Caki2 (cell line): ENCODE results near the gene PLPP7. TPM values are rescaled to one million over a fixed set of nuclear protein-coding genes. Genes with fewer than 3 reads are reported as not detected.
"Not testable (repeated sequence)": the region's sequence is repeated elsewhere in the genome, so short reads cannot be mapped to it uniquely, and the experiment has no call there.

Experiments
- DNase-seq: peaks from one replicate; pipeline ENCODE4 v3.0.0-alpha.2; 2015; ENCODE audit warnings: low read depth
- in situ Hi-C: cut with HindIII; loops from 2 replicates; pipeline ENCODE4 v1.10.0; 2016; ENCODE audit warnings: low sequenced_read_pairs, low pct_unique_long_range_greater_than_20kb, mixed read lengths
- total RNA-seq: library from RNA; depleted of rRNA; stranded (reverse); fragments of >200 nt; shearing (Covaris generic); gene quantifications from 2 replicates; pipeline ENCODE4 v1.2.3, GENCODE V29; 2014; ENCODE audit warnings: low replicate concordance

The PLPP7 gene
- total RNA-seq, 1 experiment from 2014 or later = not detected

DNA sequence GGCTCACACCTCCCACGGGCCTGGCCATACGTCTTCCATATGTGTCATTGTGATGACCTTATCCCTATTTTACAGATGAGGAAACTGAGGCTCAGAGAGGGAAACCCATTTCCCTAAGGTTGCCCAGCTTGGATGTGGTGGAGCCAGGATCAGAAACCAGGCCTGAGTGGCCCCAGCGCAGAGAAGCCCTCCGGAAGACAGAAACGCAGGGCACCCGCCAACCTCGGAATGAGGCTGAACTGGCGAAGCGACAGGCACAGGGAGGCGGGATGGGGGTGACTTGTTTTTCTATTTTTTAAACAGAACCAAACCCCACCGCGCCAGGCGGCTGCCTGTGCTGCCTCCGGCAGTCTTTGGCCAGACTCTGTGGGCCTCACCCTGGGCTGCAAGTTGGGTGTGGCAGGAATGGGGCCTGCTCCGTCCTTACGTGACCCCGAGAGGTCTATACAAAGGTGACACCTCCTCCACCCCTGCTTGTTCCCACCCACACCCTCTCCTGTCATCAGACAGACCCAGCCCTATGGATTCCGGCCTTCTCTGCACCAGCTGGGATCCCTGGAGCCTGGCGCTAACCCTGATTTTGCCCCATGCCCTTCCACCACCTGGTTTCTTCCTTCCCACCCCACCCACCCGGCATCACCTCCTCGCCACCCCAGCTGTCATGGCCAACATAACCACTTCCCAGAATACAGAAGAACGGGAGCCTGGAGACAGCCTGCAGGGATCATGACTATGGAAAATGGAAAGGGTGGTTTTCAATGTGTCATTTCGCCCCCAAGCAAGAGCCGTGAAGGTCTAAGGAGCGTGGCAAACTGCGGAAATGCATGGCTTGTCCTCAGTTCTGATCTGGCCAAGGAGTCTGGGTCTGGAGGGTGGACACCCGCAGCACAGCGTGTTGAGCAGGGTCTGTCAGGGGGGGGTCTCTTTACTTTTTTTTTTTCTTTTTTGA lies 23.6 kb downstream of the PLPP7 start:
- no peak for DNase-seq
- in situ Hi-C loops = no loop called here

DNA sequence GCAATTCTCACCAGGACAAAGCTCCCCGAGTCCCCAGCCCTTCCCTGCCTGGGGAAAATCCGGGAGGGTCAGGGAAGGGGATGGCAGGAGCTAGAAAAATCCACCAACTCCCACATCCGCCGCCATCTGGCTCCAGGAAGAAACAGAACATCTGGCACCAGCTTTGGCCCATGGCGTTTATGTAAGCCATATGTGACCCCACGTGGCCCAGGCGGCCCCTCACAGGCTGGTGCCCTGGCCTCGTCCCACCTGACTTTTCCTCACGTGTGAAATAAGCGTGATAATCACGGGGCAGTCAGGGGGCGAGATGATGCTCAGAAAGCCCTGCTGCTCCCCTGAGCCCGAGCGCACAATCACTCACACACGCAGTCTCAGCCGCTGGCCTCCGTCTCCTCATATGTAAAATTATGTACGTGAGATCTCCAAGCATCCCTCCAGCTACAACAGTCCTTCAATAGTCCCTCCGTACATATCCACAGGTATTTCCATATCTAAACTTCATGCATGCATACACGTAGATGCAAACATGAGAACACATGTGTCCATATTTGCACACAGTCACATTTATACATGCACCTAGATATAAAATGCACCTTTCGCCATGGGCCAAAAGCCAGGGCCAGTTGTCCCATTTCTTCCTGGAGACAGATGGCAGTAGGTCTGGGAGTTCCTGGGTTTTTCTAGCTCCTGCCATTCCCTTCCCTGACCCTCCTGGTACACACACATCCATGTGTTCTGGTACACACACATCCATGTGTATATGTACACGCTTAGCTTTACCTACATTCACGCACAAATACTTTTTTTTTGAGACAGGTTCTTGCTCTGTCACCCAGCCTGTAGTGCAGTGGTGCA lies 28.9 kb downstream of the PLPP7 start:
- in situ Hi-C loops = no loop called here
- DNase-seq = no peak

DNA sequence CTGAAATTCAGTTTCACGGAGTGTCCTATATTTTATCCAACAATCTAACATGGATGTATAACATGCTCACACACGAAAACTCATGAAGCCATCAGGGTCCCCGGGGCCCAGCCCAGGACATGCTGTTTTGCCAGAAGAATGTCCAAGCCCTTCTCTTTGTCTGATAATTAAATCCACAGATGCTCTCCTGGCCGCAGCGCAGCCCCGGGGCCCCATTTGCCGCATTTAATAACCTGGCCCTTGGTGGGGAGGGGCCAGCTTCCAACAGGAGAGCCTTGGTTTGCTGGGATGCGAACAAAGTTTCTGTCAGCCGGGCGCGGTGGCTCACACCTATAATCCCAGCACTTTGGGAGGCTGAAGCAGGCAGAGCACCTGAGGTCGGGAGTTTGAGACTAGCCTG lies 30.0 kb downstream of the PLPP7 start:
- no peak for DNase-seq
- in situ Hi-C loops = no loop called here

DNA sequence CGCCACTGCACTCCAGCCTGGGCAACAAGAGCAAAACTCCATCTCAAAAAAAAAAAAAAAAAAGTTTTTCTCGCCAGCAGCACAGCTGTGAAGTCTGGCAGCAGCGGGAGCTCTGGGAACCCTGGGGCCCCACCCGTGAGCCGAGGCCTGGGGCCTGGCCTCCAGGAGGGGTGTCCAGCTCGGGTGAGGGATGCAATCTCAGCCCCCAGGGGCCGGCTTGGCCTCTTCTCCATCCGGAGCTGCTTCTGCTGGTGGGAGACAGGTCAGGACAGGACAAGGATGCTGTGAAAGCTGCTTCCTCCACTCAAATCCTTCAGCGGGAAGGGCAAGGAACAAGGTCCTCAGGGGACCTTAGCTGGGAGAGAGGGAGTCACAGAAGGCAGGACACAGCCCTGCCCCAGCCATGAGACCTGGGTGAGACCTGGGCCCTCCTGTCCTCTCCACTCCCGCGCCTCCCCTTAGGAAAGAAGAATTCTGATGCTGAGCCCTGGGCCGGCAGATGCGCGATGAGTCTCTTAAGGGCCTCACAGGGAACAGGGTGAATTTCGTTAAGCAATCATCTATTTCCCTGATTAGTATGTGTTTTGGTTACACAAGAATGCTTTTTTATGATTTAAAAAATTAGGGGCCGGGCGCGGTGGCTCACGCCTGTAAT lies 30.6 kb downstream of the PLPP7 start:
- in situ Hi-C loops = no loop called here
- no peak for DNase-seq

DNA sequence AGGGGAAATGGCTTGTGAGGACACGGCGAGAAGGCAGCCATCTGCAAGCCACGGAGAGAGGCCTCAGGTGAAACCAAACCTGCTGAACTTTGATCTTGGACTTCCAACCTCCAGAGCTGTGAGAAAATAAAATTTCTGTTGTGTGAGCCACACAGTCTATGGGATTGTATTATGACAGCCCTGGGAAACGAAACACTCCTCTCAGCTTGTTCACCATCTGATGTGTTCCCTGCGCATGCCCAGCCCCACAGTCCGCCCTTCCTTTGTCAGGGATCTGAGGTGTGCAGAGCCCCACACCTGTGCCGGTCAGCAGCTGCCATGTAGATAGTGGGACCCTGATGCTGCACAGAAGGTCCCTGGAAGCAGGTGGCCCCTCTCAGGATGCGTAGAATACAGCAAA lies 34.1 kb downstream of the PLPP7 start:
- in situ Hi-C loops = no loop called here
- no peak for DNase-seq

DNA sequence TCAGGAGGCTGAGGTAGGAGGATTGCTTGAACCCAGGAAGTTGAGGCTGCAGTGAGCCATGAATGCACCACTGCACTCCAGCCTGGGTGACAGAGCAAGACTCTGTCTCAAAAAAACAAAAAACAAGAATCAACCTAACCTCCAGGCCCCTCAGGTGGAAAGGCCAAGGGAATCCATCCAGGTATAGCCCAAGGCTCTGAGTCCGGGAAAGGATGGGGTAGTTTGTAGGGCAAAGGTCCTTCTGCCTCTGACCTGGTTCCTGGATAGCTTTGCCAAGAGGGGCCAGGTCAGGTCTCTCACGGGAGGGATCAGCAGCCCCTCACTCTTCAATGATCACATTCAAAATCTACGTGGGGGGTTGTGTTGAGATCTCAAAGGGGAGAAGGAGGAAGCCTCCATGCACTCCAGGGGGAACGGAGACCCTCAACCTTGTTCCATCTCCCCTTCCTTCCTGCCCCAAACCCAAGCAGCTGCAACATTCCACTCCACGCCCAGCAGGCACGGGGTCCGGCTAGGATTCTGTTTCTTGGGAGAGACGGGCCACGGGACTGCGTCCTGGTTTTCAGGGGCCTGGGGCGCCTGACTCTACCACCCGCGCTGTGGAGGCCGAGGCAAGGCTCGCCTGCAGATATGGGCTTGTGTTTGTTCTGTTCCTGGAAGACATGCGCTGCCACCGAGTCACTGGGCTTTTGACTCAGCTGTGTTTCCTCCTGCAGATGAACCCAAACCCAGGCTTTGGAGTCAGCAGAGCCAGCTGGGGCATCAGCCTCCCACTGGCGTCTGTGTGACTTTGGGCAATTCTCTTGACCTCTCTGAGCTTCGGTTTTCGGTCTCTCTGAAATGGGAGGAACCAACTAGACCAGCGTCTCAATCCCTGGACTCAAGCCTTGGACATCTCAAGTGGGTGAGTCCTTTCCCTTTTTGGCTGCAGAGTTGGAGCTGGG lies 35.5 kb downstream of the PLPP7 start:
- no peak for DNase-seq
- in situ Hi-C loops = no loop called here

DNA sequence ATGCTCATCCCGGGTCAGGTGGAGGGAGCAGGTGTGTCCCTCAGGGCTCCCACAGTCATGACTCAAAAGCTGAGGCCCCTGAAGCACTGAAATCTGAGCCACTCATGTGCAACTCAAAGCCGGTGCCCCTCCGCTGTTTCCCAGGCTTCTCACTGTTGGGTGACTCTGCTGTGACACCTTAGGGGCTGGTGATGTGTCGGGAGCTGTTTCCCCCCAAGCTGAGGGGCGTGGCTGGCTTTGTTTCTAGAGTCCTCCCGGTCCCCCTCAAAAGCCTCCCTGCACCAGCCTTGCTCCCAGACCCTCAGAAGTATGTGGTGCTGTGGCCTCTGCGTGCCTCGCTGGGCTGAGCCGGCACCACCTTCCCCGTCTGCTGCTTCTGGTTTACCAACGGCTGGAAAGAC lies 39.7 kb downstream of the PLPP7 start:
- DNase-seq = no peak
- in situ Hi-C loops = no loop called here

DNA sequence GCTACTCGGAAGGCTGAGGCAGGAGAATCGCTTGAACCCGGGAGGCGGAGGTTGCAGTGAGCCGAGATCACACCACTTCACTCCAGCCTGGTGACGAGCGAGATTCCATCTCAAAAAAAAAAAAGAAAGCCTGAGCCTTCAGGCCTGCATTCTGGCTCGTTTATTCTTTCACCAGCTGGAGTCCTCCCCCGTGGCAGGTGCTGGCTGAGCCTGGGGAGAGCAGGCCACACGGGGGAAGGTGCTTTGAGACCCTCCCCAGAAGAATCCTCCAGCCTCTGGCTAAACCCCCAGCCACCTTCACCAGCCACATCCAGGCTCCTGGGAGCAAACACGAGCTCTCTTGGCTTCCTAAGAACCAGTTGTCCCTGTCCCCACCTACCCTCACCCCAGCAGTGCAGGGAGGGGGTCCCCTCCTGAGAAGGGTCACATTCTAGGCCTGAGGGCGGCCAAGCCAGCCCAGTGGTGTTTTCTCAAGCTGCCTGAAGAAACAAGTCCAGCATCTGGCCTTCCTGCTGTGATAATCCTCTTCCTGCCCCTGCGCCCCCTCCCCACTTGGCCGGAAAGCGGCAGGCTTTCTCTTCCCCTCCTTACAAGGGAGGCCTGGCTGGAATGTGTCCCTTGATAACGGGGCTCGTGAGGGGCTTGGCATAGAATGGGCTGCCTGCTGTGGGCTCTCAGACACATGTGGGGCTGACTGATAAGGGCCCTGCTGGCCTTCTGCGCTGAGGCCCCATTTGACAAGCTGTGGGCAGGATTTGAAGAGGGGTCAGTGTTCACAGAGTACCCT lies 41.5 kb downstream of the PLPP7 start:
- in situ Hi-C loops = no loop called here
- no peak for DNase-seq

DNA sequence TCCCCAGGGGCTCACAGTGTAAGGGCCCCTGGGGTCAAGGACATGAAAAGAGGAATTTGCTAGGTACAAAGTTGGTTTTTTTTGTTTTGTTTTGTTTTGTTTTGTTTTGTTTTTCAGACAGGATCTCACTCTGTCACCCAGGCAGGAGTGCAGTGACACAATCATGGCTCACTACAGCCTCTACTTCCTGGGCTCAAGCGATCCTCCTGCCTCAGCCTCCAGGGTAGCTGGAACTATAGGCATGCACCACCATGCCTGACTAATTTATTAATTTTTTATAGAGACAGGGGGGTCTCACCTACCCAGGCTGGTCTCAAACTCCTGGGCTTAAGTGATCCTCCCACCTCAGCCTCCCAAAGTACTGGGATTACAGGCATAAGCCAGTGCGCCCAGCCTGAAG lies 42.5 kb downstream of the PLPP7 start:
- DNase-seq, in situ Hi-C loops: not testable (repeated sequence)

DNA sequence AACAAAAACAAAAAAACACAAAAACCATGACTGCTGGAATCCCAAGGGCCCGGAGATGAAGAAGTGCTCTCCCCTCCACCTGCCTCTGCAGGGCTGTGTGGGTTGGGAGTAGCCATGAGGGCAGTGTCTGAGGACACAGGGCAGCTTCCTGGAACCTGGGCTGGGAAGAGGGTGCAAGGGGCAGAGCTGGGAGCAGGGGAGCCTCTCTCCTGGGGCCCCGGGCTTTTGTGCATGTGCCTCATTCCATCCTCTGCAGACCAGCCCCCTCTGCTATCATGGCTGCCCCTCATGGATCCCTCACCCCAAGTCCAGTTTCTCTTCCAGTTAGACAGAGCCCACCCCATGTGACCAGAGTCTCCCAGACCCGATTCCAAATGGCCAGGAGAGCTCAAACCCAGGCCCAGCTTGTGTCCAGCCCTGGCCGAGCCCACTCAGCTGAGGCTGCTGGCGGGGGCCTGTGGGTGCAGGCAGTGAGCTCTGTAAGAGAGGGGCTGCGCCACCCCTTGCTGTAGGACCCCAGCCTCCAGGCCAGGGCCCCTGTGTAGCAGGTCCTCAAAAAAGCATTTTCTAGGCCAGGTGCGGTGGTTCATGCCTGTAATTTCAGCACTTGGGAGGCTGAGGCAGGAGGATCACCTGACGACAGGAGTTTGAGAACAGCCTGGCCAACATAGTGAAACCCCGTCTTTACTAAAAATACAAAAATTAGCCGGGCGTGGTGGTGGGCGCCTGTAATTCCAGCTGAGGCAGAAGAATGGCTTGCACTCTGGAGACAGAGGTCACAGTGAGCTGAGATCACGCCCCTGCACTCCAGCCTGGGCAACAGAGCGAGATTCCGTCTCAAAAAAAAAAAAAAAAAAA lies 44.5 kb downstream of the PLPP7 start:
- no peak for DNase-seq
- in situ Hi-C loops = no loop called here

DNA sequence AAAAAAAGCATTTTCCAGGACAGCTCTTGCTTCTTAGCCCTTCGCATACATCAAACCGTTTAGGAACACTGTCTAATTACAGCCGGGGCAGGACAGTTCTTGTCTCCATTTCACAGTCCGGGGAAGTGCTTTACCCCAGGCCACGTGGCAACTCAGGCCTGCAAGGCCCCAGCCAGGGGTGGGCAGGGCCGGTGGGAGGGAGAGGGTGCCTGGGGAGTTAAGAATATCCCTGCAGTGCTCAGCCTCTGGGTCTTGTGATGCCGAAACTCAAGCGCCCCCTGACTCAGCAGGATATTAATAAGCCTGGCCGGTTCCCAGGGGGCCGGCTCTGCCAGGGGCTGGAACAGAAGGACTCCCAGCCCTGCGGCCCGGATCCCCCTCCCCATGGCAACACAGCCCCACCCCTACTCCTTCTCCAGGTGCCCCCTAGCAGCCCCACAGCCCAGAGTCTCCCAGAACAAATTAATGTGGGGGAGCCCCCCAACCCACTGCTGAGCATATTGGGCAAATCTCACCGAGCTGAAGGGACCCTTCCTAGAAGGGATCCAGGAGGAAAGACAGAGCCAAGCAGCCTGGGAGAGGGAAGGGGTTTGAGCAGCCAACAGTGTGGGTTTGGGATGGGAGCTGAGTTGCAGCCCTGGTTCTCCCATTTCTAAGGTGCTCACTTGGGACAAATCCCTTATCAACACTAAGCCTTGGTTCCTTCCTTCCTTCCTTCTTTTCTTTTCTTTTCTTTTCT lies 45.3 kb downstream of the PLPP7 start:
- in situ Hi-C loops = no loop called here
- DNase-seq = no peak

DNA sequence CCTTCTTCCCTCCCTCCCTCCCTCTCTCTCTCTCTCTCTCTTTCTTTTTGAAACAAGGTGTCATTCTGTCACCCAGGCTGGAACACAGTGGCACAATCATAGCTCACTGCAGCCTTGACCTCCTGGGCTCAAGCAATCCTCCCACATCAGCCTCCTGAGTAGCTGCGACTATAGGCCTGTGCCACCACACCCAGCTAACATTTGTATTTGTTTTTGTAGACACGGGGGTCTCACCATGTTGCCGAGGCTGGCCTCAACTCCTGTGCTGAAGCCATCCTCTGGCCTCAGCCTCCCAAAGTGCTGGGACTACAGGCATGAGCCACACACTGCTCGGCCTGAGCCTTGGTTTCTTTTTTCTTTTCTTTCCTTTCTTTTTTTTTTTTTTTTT lies 45.8 kb downstream of the PLPP7 start:
- in situ Hi-C loops = no loop called here

DNA sequence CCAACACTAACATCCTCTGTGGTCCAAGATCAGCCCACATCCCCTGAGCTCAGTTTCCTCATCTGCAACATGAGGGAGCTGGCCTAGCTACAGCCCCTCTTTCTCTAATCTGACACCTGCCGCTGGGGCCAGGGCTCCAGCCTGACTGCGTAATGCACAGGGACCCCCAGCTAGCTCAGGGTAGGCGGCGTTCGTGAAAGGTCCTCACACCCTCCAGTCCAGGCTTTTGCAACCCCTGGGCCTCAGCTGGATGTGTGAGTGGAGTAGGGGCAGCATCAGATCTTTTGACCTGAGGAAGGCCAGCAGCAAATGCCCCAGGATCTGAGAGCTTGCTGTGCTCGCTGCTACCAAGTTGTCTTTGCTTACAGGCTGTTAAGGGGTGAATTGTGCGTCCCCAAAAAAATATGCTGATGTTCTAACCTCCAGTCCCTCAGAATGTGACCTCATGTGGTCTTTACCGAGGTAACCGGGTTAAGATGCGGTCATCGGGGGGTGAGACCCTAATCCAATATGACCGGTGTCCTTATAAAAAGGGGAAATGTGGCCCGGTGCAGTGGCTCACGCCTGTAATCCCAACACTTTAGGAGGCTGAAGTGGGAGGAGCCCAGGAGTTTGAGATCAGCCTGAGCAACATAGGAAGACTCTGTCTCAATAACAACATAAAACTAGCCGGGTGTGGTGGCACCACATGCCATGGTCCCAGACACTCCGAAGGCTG lies 47.8 kb downstream of the PLPP7 start:
- in situ Hi-C loops = no loop called here
- no peak for DNase-seq

More for the DNA sequence above, 45.8 kb downstream of the PLPP7 start:
- DNase-seq = no peak

DNA sequence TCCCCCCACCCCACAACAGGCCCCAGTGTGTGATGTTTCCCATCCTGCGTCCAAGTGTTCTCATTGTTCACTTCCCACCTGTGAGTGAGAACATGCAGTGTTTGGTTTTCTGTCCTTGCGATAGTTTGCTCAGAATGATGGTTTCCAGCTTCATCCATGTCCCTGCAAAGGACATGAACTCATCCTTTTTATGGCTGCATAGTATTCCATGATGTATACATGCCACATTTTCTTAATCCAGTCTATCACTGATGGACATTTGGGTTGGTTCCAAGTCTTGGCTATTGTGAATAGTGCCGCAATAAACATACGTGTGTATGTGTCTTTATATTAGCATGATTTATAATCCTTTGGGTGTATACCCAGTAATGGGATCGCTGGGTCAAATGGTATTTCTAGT lies 49.7 kb downstream of the PLPP7 start:
- DNase-seq, in situ Hi-C loops: not testable (repeated sequence)

DNA sequence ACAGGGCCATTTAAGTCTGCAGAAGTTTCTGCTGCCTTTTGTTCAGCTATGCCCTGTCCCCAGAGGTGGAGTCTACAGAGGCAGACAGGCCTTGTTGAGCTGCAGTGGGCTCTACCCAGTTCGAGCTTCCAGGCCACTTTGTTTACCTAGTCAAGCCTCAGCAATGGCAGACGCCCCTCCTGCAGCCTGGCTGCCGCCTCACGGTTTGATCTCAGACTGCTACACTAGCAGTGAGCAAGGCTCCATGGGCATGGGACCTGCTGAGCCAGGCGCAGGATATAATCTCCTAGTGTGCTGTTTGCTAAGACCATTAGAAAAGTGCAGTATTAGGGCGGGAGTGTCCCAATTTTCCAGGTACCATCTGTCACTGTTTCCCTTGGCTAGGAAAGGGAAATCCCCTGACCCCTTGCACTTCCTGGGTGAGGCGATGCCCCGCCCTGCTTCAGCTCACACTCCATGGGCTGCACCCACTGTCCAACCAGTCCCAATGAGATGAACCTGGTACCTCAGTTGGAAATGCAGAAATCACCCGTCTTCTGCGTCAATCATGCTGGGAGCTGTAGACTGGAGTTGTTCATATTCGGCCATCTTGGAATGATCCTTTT lies 55.5 kb downstream of the PLPP7 start:
- in situ Hi-C loops, DNase-seq: not testable (repeated sequence)
